HepG2 (cell line): ENCODE data around the gene TNP2. TPM values are rescaled to one million over a fixed set of nuclear protein-coding genes. Genes with fewer than 3 reads are reported as not detected.

ENCODE experiments used
- ATAC-seq: fragments of 200-7000 bp; cut with Tn5 transposase; 3 replicates; pipeline ENCODE4 v1.9.1; 2020; ENCODE audit warnings: mild to moderate bottlenecking, moderate library complexity
- BruUV-seq: library from RNA; stranded (reverse); fragments of 400-500 nt; replicated peaks from 2 replicates; lab custom pipeline; 2021; lab: Mats Ljungman, UMichigan
- CTCF ChIA-PET: fragments of 300-600 bp; formaldehyde crosslinking; extraction: SDS; loops from one replicate; lab custom pipeline; 2021; ENCODE audit warnings: low total read pairs, inconsistent platforms, low intra/inter-chr PET ratio; lab: Yijun Ruan, JAX
- POLR2A ChIA-PET: fragments of 350-600 bp; sonication (Branson Sonifier 250); formaldehyde crosslinking; loops from one replicate; lab custom pipeline; 2020; ENCODE audit warnings: antibody characterized with exemption, inconsistent platforms; lab: Yijun Ruan, JAX
- DNase-seq: peaks from one replicate; pipeline ENCODE4 v3.0.0-alpha.2; 2015; ENCODE audit warnings: low spot score
- FAIRE-seq: peaks from 3 replicates; lab custom pipeline; 2011; peaks lifted over from hg19 to GRCh38; lab: Jason Lieb, UNC
- H2AFZ ChIP-seq: one replicate; pipeline ENCODE4 v1.6.1; 2011; ENCODE audit warnings: low read length, inconsistent platforms
- H3K27ac ChIP-seq: fragments of 300-600 bp; 3 replicates; pipeline ENCODE4 v1.8.0; 2011; ENCODE audit warnings: mixed run types, mild to moderate bottlenecking, mixed read lengths, low read length, inconsistent platforms; ENCODE audit not compliant: insufficient read depth; ENCODE audit errors: extremely low read length
- H3K27me3 ChIP-seq, 2 experiments: fragments of 200-600 bp in 1 of 2; 2 replicates in 1 of 2; 3 replicates in 1 of 2; pipeline versions ENCODE4 v1.6.0 to v1.8.0; 2011; ENCODE audit warnings: low read length in 2 of 2, mild to moderate bottlenecking in 2 of 2, moderate library complexity in 2 of 2, inconsistent platforms in 1 of 2; ENCODE audit not compliant: insufficient read depth in 2 of 2, control insufficient read depth in 1 of 2
- H3K36me3 ChIP-seq, 2 experiments: fragments of 200-600 bp in 1 of 2; replicated peaks in 1 of 2; 2 replicates in 1 of 2; 3 replicates in 1 of 2; pipeline versions ENCODE4 v1.5.1 to v1.8.0; 2011; ENCODE audit warnings: low read length in 2 of 2, inconsistent platforms in 1 of 2; ENCODE audit not compliant: insufficient read depth in 2 of 2, control insufficient read depth in 1 of 2
- H3K4me1 ChIP-seq: 2 replicates; pipeline ENCODE4 v1.5.1; 2012; ENCODE audit warnings: low read length, inconsistent platforms; ENCODE audit not compliant: insufficient read depth
- H3K4me2 ChIP-seq: 2 replicates; pipeline ENCODE4 v1.6.0; 2011; ENCODE audit warnings: low read depth, low read length, inconsistent platforms
- H3K4me3 ChIP-seq, 3 experiments: fragments of 200-600 bp in 1 of 3; sonication (generic), shearing (Covaris generic) in 1 of 3; replicated peaks in 1 of 3; 2 replicates each; pipeline ENCODE4 v1.5.1; 2011 to 2016; ENCODE audit warnings: low read length in 3 of 3, inconsistent platforms in 2 of 3, low read depth in 2 of 3, mild to moderate bottlenecking in 2 of 3, control low read depth in 1 of 3, mixed read lengths in 1 of 3; ENCODE audit not compliant: insufficient read depth in 1 of 3
- H3K79me2 ChIP-seq: one replicate; pipeline ENCODE4 v1.6.1; 2011; ENCODE audit warnings: low read length, inconsistent platforms; ENCODE audit not compliant: insufficient read depth
- H3K9ac ChIP-seq: 2 replicates; pipeline ENCODE4 v1.6.0; 2011; ENCODE audit warnings: mild to moderate bottlenecking, low read depth, low read length, inconsistent platforms; ENCODE audit not compliant: insufficient read depth
- H3K9me3 ChIP-seq: 2 replicates; pipeline ENCODE4 v1.5.1; 2012; ENCODE audit warnings: mild to moderate bottlenecking, low read length
- H4K20me1 ChIP-seq: 2 replicates; pipeline ENCODE4 v1.6.0; 2011; ENCODE audit warnings: inconsistent platforms, mild to moderate bottlenecking, low read length, moderate library complexity; ENCODE audit not compliant: insufficient read depth
- ATRX ChIP-seq: sonication (generic); formaldehyde crosslinking; IDR thresholded peaks from 2 replicates; pipeline ENCODE4 v1.4.0; 2020; ENCODE audit warnings: missing genetic modification reagents, borderline replicate concordance
- EEA1 ChIP-seq: sonication (generic); formaldehyde crosslinking; IDR thresholded peaks from 2 replicates; pipeline ENCODE4 v1.5.1; 2020; ENCODE audit warnings: mild to moderate bottlenecking, missing genetic modification reagents, borderline replicate concordance
- HNRNPLL ChIP-seq: fragments of 200-400 bp; formaldehyde crosslinking; IDR thresholded peaks from 2 replicates; pipeline ENCODE4 v1.6.1; 2017; ENCODE audit warnings: mild to moderate bottlenecking, low read depth, low read length; ENCODE audit not compliant: poor library complexity, severe bottlenecking
- IRF9 ChIP-seq: sonication (generic); formaldehyde crosslinking; IDR thresholded peaks from 2 replicates; pipeline ENCODE4 v1.8.0; 2022; ENCODE audit warnings: missing genetic modification reagents, mild to moderate bottlenecking, borderline replicate concordance
- JUN ChIP-seq: sonication (generic); formaldehyde crosslinking; IDR thresholded peaks from 2 replicates; pipeline ENCODE4 v1.4.0; 2020; ENCODE audit warnings: mild to moderate bottlenecking, missing genetic modification reagents
- KMT2B ChIP-seq: IDR thresholded peaks from 2 replicates; pipeline ENCODE4 v1.6.1; 2016; ENCODE audit warnings: missing genetic modification reagents, missing compliant biosample characterization
- MEIS1 ChIP-seq: sonication (generic); formaldehyde crosslinking; IDR thresholded peaks from 2 replicates; pipeline ENCODE4 v1.9.0; 2021; ENCODE audit warnings: mild to moderate bottlenecking, missing genetic modification reagents, moderate library complexity, borderline replicate concordance
- PHF5A ChIP-seq: IDR thresholded peaks from one replicate; pipeline ENCODE4 v1.6.1; 2018; ENCODE audit warnings: low read depth, missing genetic modification reagents; ENCODE audit not compliant: unreplicated experiment
- PLRG1 ChIP-seq: fragments of 450-650 bp; conservative IDR thresholded peaks from 2 replicates; pipeline ENCODE4 v1.6.1; 2016
- RNF2 ChIP-seq: fragments of 450-650 bp; conservative IDR thresholded peaks from 2 replicates; pipeline ENCODE4 v1.6.1; 2016; ENCODE audit warnings: low read depth
- SALL1 ChIP-seq: sonication (generic); formaldehyde crosslinking; IDR thresholded peaks from 2 replicates; pipeline ENCODE4 v1.8.0; 2022; ENCODE audit warnings: mild to moderate bottlenecking, missing genetic modification reagents
- TBP ChIP-seq: sonication (generic); formaldehyde crosslinking; IDR thresholded peaks from 2 replicates; pipeline ENCODE4 v1.5.0; 2020; ENCODE audit warnings: missing genetic modification reagents
- TCF7 ChIP-seq: sonication (generic); IDR thresholded peaks from 2 replicates; pipeline ENCODE4 v1.6.1; 2016; ENCODE audit warnings: antibody characterized with exemption, low read depth
- ZMYM3 ChIP-seq: sonication (generic); formaldehyde crosslinking; IDR thresholded peaks from 2 replicates; pipeline ENCODE4 v1.5.1; 2020; ENCODE audit warnings: mild to moderate bottlenecking, missing genetic modification reagents
- ZNF512B ChIP-seq: sonication (generic); formaldehyde crosslinking; IDR thresholded peaks from 2 replicates; pipeline ENCODE4 v1.5.1; 2020; ENCODE audit warnings: missing genetic modification reagents, mild to moderate bottlenecking, borderline replicate concordance
- WGBS: methylation state at CpG from one replicate; pipeline ENCODE4 v1.1.6; 2017; ENCODE audit warnings: low lambda C conversion rate; 5-methylcytosine and 5-hydroxymethylcytosine counted together
- in situ Hi-C: cut with HindIII; loops from 2 replicates; pipeline ENCODE4 v1.10.0; 2017; ENCODE audit warnings: low pct_unique_long_range_greater_than_20kb; ENCODE audit not compliant: extremely low pct_ligation_motif_present
- intact Hi-C: fragments of 100-400 bp; cut with micrococcal nuclease; formaldehyde crosslinking; loops from one replicate; pipeline ENCODE4 v1.10.0; 2022; ENCODE audit not compliant: unreplicated experiment
- polyA plus RNA-seq, 8 experiments: library from polyadenylated mRNA; depleted of rRNA in 3 of 8; stranded (reverse) in 7 of 8; unstranded in 1 of 8; fragments of >200 nt; fragmentation: Illumina TruSeq in 4 of 8; extraction: Trizol in 4 of 8; gene quantifications; 2 replicates each; pipeline versions ENCODE4 v1.2.1 to v1.2.3, GENCODE V29; 2011 to 2016; ENCODE audit warnings: low read depth in 4 of 8, missing spikeins in 1 of 8, mixed read lengths in 1 of 8; ENCODE audit not compliant: insufficient read depth in 1 of 8
- total RNA-seq, 5 experiments: library from RNA; depleted of rRNA; stranded (reverse); fragments of >200 nt; fragmentation: Illumina TruSeq; extraction: Trizol; gene quantifications; 2 replicates each; pipeline ENCODE4 v1.2.3, GENCODE V29; 2016; ENCODE audit warnings: low read depth in 1 of 5

Gene TNP2
- total and polyA plus RNA-seq, 2 of the 13 experiments (the other 11 are each of a cell fraction or from before 2014, with no cell fraction given), result not detected

GRCh38 chr16:11236461-11237254, 32.5 kb downstream of the TNP2 start:
- DNase-seq, result no peak
- intact Hi-C loops, result no loop called here
- no peak overlapping the region for H2AFZ ChIP-seq
- BruUV-seq, result no TSS peak
- H3K27me3 ChIP-seq, result peaks cover 2 to 21% of the 10 kb centered on the region in 2 experiments; a peak in 3 of 5 replicates
- no peaks in the 10 kb centered on the region for H4K20me1 ChIP-seq
- H3K4me1 ChIP-seq, result peaks cover 38% of the 10 kb centered on the region
- ChIA-PET CTCF (no interaction called here), POLR2A (interaction anchor here (1.5 to 2.7 kb wide), 2 partner anchors 15 to 19 kb away, joined by 4 to 20 read pairs; partner anchors contain the start of gene SOCS1)
- ATAC-seq, result no peak
- H3K27ac ChIP-seq, result no peak overlapping the region
- no peaks in the 10 kb centered on the region for H3K79me2 ChIP-seq
- FAIRE-seq, result no peak
- no peaks in the 10 kb centered on the region for H3K36me3 ChIP-seq
- WGBS, result 59% methylated on average over 10 of the region's 10 CpGs
- no peak overlapping the region for H3K4me3 ChIP-seq
- H3K9ac ChIP-seq, result no peak overlapping the region
- in situ Hi-C loops, result no loop called here
- no peaks in the 10 kb centered on the region for H3K9me3 ChIP-seq
- H3K4me2 ChIP-seq, result no peak overlapping the region
- TF ChIP-seq ATRX (CRISPR knock-in tag), result no peak
- TF ChIP-seq HNRNPLL, result no peak
- peak; percentile 94 for TF ChIP-seq ZMYM3
- TF ChIP-seq PLRG1, result no peak
- TF ChIP-seq IRF9, result 0 out of 2 replicates have a peak, but pooled peaks have one; percentile 65
- TF ChIP-seq SALL1 (CRISPR knock-in tag), result 0 out of 2 replicates have a peak, but pooled peaks have one; percentile 12
- TF ChIP-seq KMT2B (CRISPR knock-in tag), result no peak
- 0 out of 2 replicates have a peak, but pooled peaks have one; percentile 25 for TF ChIP-seq JUN
- TF ChIP-seq MEIS1 (CRISPR knock-in tag), result peak; percentile 41; the same call in 1 of the 2 replicates
- no peak for TF ChIP-seq TCF7
- no peak for TF ChIP-seq ZNF512B
- TF ChIP-seq EEA1, result peak; percentile 63; the same call in 1 of the 2 replicates
- TF ChIP-seq TBP (CRISPR knock-in tag), result no peak
- no peak for TF ChIP-seq RNF2
- TF ChIP-seq PHF5A (CRISPR knock-in tag), result no peak
